ENCODE measurements around the gene GDF11. TPM values are rescaled to one million over a fixed set of nuclear protein-coding genes. Genes with fewer than 3 reads are reported as not detected.
"Not testable (repeated sequence)": the region's sequence is repeated elsewhere in the genome, so short reads cannot be mapped to it uniquely, and the experiment has no call there.

GDF11 gene
- polyA plus RNA-seq, 3 donors, result 19.9 to 21.4 (median 20.6) TPM

GRCh38 chr12:55737581-55738122 is 5.3 kb upstream of the GDF11 start:
- DNase-seq (ENCODE audit: low read depth in 3 of 3, low spot score in 2 of 3), result no peak

DNA sequence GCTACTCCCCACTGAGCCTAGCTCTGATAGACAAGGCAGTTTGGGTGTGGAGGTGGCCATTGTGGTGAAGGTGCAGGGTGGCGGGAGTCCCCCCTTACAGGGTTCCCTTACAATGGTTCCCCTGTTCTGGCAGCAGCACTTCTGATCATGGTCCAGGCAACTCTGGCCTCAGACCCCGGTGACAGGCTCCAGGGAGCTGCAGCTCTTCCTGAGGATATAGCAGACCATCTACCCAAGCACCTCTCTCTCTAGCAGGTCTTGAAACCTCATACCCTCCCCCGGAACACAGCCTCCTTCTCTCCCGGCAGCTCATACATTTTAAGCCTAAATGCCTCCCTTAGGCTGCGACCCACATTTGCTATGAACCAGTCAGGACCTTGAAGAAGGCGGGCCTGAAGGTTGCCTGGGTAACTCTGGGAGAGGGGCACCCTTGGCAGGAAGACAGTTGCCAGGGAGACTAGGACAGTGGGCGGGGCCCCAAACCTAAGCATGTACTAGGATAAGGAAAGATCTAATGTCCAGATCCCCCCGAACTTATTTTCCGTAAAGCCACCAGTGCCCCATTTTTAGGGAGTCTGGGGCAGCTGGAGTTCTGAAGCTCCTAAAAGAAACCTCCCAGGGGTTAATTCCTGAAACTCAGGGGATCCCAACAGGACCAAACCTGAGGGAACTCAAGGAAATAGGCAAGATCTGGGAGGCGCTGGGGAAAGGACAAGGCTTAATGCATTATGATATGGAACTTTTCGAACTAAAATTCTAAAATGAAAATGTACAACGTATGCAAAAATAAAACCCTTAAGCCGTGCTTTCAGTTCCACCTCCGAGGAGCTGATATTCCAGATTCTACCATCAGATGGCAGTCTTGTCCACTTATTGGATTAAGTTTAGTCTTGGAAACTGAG is 4.5 kb upstream of the GDF11 start:
- DNase-seq (ENCODE audit: low read depth in 3 of 3, low spot score in 2 of 3), result peak in 2 of 3 donors; percentile 91 to 92

GRCh38 chr12:55739025-55739378 is 3.9 kb upstream of the GDF11 start:
- no peak for DNase-seq (ENCODE audit: low read depth in 3 of 3, low spot score in 2 of 3)

DNA sequence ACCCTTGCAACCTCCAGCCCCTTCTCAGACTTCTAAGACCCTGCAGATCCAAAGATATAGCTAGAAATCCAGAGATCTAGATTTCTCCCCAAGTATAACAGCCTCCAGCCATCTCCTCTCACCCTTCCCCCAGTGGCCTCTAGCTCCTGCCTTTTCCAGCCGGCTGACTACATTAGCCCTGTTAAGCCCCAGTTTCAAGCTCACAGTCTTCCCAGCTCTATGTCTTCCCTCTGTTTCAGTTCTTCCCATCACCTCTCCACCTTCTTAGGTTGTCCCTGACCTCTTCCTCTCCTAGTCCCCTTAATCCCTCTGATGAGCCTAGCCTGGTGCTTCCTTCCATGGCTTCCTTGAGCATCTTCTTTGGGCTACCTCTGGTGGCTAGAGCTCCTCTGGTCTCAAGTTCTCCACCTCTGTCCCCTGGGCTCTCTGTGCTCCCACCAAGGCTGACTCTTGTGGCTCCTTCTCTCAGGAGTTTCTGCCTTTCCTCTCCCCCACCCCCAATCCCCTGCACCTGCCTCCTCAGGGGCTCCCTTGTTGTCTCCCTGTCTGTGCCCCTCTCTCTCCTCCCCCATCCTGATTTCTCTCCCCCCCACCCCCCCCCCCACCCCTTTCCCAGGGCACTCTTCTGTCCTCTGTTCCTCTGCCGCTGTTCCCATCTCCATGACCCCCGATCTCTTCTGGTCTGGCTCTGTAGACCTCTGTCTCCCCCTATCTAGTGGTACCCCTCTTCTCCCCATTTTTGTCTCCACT is 816 bp upstream of the GDF11 start:
- no peak for DNase-seq (ENCODE audit: low read depth in 3 of 3, low spot score in 2 of 3)

- no peak for DNase-seq (ENCODE audit: low read depth in 3 of 3, low spot score in 2 of 3)
Measured at GRCh38 chr12:55743406-55744339, 751 bp downstream of the GDF11 start.

GRCh38 chr12:55744340-55745030 is 1.6 kb downstream of the GDF11 start:
- DNase-seq (ENCODE audit: low read depth in 3 of 3, low spot score in 2 of 3), result no peak

GRCh38 chr12:55745361-55746173 is 2.6 kb downstream of the GDF11 start:
- peak in 1 of 3 donors; percentile 72 for DNase-seq (ENCODE audit: low read depth in 3 of 3, low spot score in 2 of 3)

DNA sequence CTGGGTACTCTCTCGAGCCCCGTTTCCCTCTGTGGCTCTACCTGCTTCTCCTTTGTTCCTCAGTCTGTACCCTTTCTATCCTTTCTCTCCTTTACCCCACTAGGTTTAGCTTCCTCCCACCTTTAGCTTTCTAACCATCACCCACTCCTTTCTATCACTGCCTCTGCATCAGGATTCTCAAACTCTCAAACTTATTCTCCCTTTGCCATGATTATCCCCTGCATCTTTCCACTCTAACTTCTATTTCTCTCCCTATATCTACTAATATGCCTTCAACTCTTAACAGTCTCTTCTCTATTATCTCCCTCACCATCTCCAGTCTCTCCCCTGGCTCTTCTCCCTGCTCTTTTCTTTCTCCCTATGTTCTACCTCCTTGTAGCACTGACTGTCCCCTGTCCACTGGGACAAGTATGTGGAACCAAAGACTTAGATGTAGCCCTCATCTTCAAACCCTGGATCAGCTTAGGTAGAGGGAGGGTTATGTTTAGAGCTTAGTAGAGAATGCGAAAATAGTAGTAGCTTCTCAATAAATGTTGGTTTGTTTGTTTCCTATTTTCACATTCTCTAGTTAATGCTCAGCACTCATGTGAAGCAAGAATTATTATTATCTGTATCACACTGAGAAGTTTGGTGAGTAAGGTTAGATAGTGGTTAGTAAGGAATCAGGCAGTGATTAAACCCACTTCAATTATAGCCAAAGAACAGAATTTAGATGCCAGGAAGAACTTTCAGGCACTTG is 3.4 kb downstream of the GDF11 start:
- no peak for DNase-seq (ENCODE audit: low read depth in 3 of 3, low spot score in 2 of 3)

- DNase-seq (ENCODE audit: low read depth in 3 of 3, low spot score in 2 of 3), result no peak
Measured at GRCh38 chr12:55746913-55747231, 4.0 kb downstream of the GDF11 start.

DNA sequence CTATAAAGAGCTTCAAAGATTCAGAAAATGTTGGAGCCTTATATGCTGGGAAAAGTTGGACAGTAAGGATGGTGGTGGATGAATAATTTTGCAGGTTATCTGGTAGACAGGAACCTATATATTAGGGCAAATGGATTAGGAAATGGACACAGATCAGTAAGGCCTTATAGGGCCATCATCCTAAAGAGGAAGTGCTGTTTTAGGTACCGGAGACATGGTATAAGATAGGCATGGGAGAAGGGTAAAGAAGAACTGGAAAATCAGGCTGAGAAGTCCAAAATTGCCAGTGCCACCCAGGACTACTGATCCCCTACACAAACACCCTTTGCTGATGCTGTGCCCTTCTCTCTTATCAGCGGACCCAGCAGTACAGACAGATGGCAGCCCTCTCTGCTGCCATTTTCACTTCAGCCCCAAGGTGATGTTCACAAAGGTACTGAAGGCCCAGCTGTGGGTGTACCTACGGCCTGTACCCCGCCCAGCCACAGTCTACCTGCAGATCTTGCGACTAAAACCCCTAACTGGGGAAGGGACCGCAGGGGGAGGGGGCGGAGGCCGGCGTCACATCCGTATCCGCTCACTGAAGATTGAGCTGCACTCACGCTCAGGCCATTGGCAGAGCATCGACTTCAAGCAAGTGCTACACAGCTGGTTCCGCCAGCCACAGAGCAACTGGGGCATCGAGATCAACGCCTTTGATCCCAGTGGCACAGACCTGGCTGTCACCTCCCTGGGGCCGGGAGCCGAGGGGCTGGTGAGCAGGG is 5.5 kb downstream of the GDF11 start:
- DNase-seq (ENCODE audit: low read depth in 3 of 3, low spot score in 2 of 3), result no peak

GRCh38 chr12:55755246-55755645 is 12.3 kb downstream of the GDF11 start:
- no peak for DNase-seq (ENCODE audit: low read depth in 3 of 3, low spot score in 2 of 3)

DNA sequence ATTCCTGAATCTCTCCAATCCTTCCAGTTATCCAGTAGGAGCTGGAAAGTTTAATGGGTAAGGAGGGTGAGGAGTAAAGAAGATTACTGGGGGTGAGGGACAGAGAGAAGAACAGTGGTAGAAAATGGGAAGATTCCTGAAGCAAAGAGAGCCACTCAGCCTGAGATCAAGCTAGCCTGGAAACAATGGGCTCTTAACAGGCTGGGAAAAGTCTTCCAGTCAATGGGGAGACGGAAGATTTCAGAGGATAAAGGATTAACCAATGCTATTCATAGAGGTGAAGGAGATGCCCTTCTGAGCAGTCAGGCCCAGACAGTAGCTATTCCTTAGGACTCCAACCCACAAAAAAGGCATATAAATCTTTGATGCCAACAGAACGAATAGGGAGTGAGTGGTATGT is 14.8 kb downstream of the GDF11 start:
- no peak for DNase-seq (ENCODE audit: low read depth in 3 of 3, low spot score in 2 of 3)

DNA sequence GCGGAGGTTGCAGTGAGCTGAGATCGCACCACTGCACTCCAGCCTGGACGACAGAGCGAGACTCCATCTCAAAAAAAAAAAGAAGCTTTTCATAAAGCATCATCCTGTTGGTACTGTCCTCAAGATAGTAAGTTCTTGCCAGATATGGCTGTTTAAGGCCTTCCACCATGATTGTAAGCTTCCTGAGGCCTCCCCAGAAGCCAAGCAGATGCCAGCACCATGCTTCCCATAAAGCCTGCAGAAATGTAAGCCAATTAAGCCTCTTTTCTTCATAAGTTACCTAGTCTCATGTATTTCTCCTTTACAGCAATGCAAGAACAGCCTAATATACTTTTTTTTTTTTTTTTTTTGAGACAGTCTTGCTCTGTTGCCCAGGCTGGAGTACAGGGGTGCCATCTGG is 15.7 kb downstream of the GDF11 start:
- DNase-seq (ENCODE audit: low read depth in 3 of 3, low spot score in 2 of 3), result not testable (repeated sequence)

GRCh38 chr12:55760663-55761062 is 17.7 kb downstream of the GDF11 start:
- DNase-seq (ENCODE audit: low read depth in 3 of 3, low spot score in 2 of 3), result no peak

DNA sequence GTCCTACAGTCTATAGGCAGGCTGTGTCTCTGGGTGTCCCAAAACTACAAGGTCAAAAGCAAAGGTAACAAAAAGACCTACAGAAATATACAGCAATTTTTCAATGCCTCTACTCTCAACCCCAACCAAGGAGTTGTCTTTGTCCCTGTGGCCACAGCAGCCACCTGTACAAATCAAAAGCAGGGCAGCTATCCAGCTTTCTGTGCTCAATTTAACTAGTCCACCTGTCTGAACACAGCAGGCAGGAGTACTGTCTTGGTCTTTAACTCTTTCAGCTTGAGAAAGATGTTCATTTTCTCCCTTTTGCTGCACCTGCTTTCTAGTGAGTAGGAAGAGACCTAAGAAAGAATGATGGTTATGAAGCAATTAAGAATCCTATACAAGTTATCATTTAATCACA is 19.7 kb downstream of the GDF11 start:
- no peak for DNase-seq (ENCODE audit: low read depth in 3 of 3, low spot score in 2 of 3)

DNA sequence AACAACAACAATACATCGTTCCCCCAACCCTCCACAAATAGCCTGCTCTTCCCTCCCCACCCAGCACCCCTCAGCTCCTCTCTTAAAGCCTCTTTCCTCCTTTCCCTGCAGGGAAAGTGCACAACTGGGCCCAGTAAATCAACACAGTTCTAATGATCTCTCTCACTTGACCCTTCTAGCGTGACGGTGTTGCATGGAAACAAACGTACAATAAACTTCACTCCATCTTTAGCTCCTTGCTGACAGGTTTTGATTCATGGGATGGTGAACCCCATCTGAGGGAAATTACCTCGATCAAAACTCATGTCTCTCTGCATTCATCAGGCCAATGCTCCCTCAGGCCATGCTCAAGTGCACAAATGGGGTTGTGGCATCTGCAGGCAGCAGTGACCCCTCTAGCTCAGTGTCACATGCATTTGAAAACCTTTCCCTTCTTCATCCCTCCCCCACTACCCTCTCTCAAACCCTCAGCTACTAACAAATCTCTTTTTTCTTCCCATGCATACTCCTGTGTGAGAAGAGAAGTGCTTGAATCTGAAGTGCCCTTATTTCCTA is 22.9 kb downstream of the GDF11 start:
- DNase-seq (ENCODE audit: low read depth in 3 of 3, low spot score in 2 of 3), result no peak

DNA sequence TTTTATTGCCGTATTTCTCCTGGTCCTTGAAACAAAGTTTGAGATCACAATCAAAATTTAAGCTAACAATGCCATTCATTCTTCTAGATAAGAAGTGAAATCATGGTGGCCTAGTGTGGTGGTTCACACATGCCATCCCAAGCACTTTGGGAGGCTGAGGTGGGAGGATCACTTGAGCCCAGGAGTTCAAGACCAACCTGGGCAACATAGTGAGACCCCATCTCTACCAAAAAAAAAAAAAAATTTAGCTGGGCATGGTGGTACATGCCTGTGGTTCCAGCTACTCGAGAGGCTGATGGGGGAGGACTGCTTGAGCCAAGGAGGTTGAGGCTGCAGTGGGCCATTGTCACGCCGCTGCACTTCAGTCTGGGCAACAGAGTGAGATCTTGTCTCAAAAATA is 24.2 kb downstream of the GDF11 start:
- no peak for DNase-seq (ENCODE audit: low read depth in 3 of 3, low spot score in 2 of 3)

GRCh38 chr12:55771736-55772135 is 28.8 kb downstream of the GDF11 start:
- no peak for DNase-seq (ENCODE audit: low read depth in 3 of 3, low spot score in 2 of 3)

Measured in right renal cortex interstitium (tissue), 3 donors.